ENCODE data around the gene EXOSC5. TPM values are rescaled to one million over a fixed set of nuclear protein-coding genes. Genes with fewer than 3 reads are reported as not detected.
A peak's percentile ranks its signal among the peaks of the same experiment; 100 is the strongest.

Gene EXOSC5
- total and polyA plus RNA-seq, 9 of the 15 experiments (the other 6 are each of a cell fraction or from before 2014, with no cell fraction given): 10.9 to 75.5 (median 37.8) TPM

- peak; percentile 89; the same call in 1 of the 2 replicates for TF ChIP-seq POLR2H (tag; IDR thresholded peaks at IDR 0.05; ENCODE audit: low read depth)
- no peak for TF ChIP-seq HNRNPH1 (optimal IDR thresholded peaks at IDR 0.05; ENCODE audit: low read depth, low read length)
- TF ChIP-seq ZMIZ1 (IDR thresholded peaks at IDR 0.05; ENCODE audit: low read depth in 2 of 2, low read length in 2 of 2): 0 out of 4 replicates have a peak, but pooled peaks of 1 of the 2 experiments have one; percentile 30
- TF ChIP-seq ZFP91 (CRISPR knock-in tag; IDR thresholded peaks at IDR 0.05): peak; percentile 98
- TF ChIP-seq RFX1 (IDR thresholded peaks at IDR 0.05): no peak; the same call in 1 of the 2 replicates
- peak; percentile 64; the same call in 1 of the 2 replicates for TF ChIP-seq NBN (IDR thresholded peaks at IDR 0.05; ENCODE audit: low read depth)
- TF ChIP-seq FOS (IDR thresholded peaks at IDR 0.05; ENCODE audit: extremely low read depth, insufficient read length): peak; percentile 75
- TF ChIP-seq ZSCAN32 (CRISPR knock-in tag; IDR thresholded peaks at IDR 0.05): no peak
- TF ChIP-seq SNIP1 (IDR thresholded peaks at IDR 0.05; ENCODE audit: low read depth): no peak
- no peak for TF ChIP-seq TSHZ1 (CRISPR knock-in tag; IDR thresholded peaks at IDR 0.05)
- no peak for TF ChIP-seq NCOA6 (IDR thresholded peaks at IDR 0.05)
- TF ChIP-seq MLX (CRISPR knock-in tag; conservative IDR thresholded peaks at IDR 0.05): no peak
- TF ChIP-seq SMAD3 (CRISPR knock-in tag; conservative IDR thresholded peaks at IDR 0.05): no peak
- TF ChIP-seq BACH1 (tag; IDR thresholded peaks at IDR 0.05): no peak
- TF ChIP-seq C11orf30 (IDR thresholded peaks at IDR 0.05; ENCODE audit: low read depth): peak; percentile 99
- TF ChIP-seq EP400 (IDR thresholded peaks at IDR 0.05): peak; percentile 87
- TF ChIP-seq SIRT6 (IDR thresholded peaks at IDR 0.05; ENCODE audit: low read depth, low read length): no peak
- TF ChIP-seq ETS2 (tag; IDR thresholded peaks at IDR 0.05; ENCODE audit: borderline replicate concordance, poor library complexity, severe bottlenecking): no peak
Measured at GRCh38 chr19:41439441-41440222, 42.5 kb upstream of the EXOSC5 start, which contains the start of gene DMAC2 (continued).
